C4-2B (cell line): ENCODE measurements around the gene ANAPC2.

ENCODE experiments used
- H3K27ac ChIP-seq: fragments of 450-650 bp; 2 replicates; pipeline ENCODE4 v1.5.1; 2017
- CTCF ChIP-seq: fragments of 450-650 bp; conservative IDR thresholded peaks from 2 replicates; pipeline ENCODE4 v1.5.1; 2017; ENCODE audit warnings: mild to moderate bottlenecking
- ZFX ChIP-seq: fragments of 450-650 bp; IDR thresholded peaks from 2 replicates; pipeline ENCODE4 v1.6.1; 2017

ANAPC2 gene

GRCh38 chr9:137202966-137203365 is 14.6 kb upstream of the ANAPC2 start:
- H3K27ac ChIP-seq: no peak overlapping the region
- TF ChIP-seq ZFX (no peak), CTCF (no peak)

GRCh38 chr9:137201205-137201868 is 13.0 kb upstream of the ANAPC2 start:
- peak overlapping the region; percentile 85 for H3K27ac ChIP-seq

GRCh38 chr9:137200311-137201204 is 12.2 kb upstream of the ANAPC2 start, which contains the start of gene TPRN:
TSS of gene TPRN (minus strand) at chr9:137200741. CDS start at chr9:137200711, 30 bp downstream.
- peak within 1 kb of the TSS; percentile 85 for H3K27ac ChIP-seq
- TF ChIP-seq ZFX (peak; percentile 69; the same call in 1 of the 2 replicates), CTCF (no peak)

More at GRCh38 chr9:137201205-137201868, 13.0 kb upstream of the ANAPC2 start:
- TF ChIP-seq CTCF: no peak
- TF ChIP-seq ZFX: no peak

GRCh38 chr9:137199411-137200121 is 11.2 kb upstream of the ANAPC2 start:
- no peak for TF ChIP-seq CTCF
- TF ChIP-seq ZFX: no peak; the same call in 1 of the 2 replicates
- peak overlapping the region; percentile 85 for H3K27ac ChIP-seq

- TF ChIP-seq CTCF (no peak), ZFX (peak; percentile 17; the same call in 1 of the 2 replicates)
- peak overlapping the region; percentile 85 for H3K27ac ChIP-seq
Measured at GRCh38 chr9:137198902-137199283, 10.5 kb upstream of the ANAPC2 start.

- peak overlapping the region; percentile 85 for H3K27ac ChIP-seq
- TF ChIP-seq CTCF: no peak
- no peak for TF ChIP-seq ZFX
Measured at GRCh38 chr9:137198051-137198901, 9.9 kb upstream of the ANAPC2 start.
